NK-92 treated with Interleukin-12 subunit alpha and Interleukin-12 subunit beta, amount 100 ng/mL, for 24 hours (cell line): ENCODE results near the gene FKBP5.
A peak's percentile ranks its signal among the peaks of the same experiment; 100 is the strongest.
"Not testable (repeated sequence)": the region's sequence is repeated elsewhere in the genome, so short reads cannot be mapped to it uniquely, and the experiment has no call there.

Experiments
- DNase-seq: peaks from one replicate; lab custom pipeline; 2025; lab: John Stamatoyannopoulos, UW

The FKBP5 gene

GRCh38 chr6:35688605-35689322 is at the start of gene FKBP5:
Gene FKBP5, minus strand, starts transcription at chr6:35688915. Its CDS starts 46,091 bp downstream, at chr6:35642824.
- DNase-seq = peak; percentile 93

GRCh38 chr6:35737413-35738211 is 48.9 kb upstream of the FKBP5 start:
- no peak for DNase-seq

GRCh38 chr6:35736982-35737412 is 48.3 kb upstream of the FKBP5 start, which contains the start of gene ARMC12:
Gene ARMC12, plus strand, starts transcription at chr6:35737032. Its CDS starts 77 bp downstream, at chr6:35737109.
- DNase-seq = no peak

DNA sequence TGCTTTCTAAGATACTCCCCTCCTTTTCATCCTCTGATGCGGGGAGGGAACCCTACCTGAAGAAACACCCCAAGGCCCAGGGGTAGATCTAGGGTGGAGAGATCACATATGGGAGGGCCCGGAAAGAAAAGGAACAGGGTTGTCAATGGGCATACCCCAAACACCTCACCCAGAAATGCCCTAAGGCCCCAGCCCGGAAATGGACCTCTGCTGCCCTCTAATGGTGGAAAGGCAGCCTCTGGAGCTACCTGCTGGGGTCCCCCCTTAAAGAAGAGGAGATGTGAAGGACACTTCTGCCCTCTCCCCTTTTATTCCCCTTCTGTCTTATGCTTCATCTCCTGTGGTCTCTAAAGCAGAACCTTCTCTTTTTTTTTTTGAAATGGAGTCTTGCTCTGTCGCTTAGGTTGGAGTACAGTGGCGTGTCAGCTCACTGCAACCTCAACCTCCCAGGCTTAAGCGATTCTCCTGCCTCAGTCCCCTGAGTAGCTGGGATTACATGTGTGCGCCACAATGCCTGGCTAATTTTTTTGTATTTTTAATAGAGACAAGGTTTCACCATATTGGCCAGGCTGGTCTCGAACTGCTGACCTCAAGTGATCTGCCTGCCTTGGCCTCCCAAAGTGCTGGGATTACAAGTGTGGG is 47.7 kb upstream of the FKBP5 start:
- DNase-seq = peak; percentile 63

DNA sequence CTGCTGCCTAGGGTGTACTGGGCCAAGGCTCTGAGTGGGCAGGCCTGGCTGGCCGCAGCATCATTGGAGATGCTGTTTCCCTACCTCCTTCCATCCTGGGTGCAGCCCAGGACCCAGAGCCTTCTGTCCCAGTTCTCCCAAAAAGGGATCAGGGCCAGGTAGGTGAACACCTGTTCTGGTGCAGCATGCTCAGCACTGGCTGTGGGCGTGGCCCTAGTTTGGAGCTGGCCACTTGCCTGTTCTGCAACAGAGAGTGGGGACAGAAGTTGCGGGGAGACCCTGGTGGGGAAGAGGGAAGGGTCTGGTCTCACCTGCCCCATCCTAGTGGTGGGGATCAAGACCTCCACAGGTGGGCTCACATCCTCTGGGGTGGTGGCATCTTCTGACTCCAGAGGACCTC is 46.7 kb upstream of the FKBP5 start:
- no peak for DNase-seq

DNA sequence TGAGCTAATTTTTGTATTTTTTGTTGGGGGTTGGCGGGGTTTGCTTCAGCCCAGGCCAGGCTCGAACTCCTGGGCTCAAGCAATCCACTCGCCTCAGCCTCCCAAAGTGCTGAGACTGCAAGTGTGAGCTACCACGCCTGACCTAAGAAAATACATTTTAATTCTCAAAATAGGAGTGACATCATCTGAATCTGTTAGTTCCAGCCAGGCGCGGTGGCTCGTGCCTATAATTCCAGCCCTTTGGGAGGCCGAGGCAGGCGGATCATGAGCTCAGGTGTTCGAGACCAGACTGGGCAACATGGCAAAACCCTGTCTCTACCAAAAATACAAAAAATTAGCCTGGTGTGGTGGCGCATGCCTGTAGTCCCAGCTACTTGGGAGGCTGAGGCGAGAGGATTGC is 45.6 kb upstream of the FKBP5 start:
- DNase-seq = not testable (repeated sequence)

- DNase-seq = no peak
Observed at GRCh38 chr6:35733633-35734032, 44.9 kb upstream of the FKBP5 start.

- peak; percentile 91 for DNase-seq
Observed at GRCh38 chr6:35731736-35732532, 43.2 kb upstream of the FKBP5 start.

DNA sequence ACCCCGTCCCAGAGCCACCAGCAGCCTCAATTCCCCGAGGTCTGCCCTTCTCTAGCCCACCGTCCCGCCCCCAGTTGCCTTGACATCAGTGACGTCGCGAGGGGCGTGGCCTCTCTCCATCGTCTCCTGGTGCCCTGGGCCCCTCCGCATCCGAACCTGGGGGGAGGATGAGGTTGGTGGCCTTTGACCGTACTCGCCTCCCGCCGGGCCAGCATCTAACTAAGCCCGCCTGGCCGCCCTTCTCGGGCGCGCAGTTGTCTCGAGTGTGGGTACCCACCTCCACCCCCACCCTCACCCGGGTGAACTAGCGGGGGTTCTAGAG is 42.7 kb upstream of the FKBP5 start:
- peak; percentile 93 for DNase-seq

GRCh38 chr6:35730745-35731413 is 42.2 kb upstream of the FKBP5 start:
- no peak for DNase-seq

DNA sequence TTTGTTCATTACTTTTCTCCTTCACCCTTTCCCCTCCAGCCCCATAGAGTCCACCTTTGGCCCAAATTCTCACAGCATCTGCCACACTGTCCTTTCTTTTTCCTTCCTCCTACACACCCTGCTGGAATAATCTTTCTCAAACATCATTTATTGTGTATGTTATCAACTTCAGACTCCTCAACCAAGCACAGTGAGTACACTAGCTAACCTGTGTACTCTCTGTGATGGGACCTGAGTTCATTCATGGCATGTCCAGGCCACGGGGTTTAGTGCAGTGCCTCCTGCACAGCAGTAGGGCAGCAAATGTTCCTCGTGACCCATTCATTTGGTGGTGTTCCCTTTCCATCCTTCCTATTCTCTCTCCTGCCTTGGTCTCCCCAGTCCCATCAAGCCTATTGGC is 41.0 kb upstream of the FKBP5 start:
- no peak for DNase-seq

DNA sequence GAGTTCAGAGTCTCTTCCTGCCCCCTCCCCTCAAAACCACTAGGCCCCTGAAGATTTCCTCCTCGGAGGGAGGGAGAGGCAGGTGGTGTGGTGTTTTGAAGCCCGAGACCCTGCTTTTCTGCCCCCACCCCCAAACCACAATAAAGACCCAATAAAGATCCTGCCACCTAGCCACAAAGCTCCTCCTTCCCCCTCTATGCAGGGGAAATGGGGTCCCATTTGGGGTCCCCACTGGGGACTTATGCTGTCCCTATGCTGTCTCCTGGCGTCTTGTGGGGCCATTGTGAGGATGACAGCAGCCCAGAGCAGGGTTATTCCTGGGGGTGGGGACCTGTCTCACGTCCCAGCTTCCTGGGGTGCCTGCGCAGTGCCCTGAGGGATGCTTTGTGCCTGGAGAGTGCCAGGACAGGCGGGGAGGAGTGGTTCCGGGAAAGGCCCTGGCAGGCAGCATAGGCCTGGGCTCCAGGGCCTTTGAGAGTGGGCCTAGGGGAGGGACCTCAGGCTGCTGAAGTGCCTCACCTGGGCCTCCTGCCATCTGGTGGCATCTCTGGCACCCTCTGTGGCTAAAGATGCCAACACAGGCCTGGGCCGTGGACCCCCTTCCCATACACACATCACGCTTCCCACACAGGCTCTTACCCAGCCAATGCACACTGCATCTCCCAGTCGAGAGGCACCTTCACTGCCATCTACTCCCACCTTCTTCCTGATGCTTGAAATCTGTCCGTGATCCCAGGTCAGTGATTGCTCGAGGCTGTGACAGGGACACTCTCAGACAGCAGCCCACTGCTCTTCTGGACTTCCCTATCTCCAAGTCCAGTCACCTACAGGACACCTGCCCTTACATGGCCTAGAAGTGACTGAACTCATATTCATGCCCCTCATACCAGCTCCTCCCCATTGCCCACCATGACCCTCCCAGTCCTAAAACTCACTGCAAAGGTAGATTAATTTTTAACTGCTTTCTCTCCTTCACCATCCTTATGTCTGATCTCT is 40.3 kb upstream of the FKBP5 start:
- no peak for DNase-seq

DNA sequence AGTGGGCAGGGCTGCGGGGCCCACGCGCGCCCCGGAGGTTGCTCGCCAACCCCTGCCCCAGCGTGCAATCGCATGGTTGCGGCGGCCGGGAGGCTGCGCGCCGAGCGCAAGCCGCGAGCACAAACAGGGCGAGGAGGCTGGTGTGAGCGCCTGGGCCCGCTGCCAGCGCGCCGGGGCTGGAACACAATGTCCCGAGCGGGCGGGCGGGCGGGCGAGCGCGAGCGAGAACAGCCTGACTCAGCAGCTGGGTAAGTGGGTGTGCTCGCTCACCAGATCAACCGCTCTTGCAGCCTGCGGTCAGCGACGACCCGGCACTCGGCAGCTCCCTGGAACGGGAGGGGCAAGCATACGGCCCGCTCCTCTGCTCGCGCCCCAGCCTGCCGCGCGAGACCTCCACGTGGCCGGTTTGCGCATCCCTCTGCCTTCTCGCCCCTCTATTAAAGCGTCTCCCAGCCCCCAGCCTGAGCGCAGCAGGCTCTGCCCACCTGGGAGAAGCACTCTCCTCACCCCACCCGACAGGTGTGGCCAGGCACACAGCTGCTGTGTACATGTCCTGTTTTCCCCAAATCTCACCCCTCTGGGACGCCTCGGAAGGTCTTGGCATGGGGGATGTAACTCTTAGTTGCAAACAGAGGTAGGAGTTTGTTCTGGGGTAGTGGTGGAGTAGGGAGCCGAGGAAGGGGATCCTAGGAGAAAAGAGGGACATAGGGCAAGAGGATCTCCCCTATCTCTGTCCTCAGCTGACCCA is 39.4 kb upstream of the FKBP5 start:
- peak; percentile 90 for DNase-seq

DNA sequence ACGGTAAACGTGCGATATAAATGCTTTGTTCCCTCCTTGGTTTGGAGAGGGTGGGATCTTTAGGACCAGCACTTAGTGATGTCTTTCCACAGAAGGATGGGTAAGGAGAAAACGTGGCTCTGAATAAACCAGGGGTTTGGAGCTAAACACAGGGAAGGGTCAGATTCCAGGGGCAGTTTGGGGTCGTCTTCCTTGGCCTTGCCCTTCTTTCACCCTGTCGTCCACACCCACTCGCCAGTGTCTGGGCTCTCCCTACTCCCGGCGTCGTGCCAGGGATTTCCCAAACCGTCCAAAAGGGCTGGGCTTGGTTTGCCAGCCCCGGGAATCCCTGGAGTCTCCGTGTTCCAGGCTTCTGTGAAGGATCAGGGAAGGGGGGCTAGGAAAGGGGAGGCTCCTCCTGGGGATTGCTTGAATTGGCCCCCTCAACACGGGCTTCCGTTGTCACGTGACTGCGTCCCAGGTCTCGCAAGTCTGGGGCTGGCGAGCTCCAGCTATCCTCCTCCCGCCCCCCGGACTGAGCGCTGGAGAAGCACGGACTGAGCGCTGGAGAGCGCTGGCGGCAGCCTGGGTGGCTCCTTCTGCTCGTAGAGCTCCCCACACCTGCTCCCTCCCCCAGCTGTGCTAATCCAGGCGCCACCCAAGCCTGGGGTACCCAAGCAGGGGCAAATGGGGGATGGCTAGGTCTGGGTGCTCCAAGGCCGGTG is 38.7 kb upstream of the FKBP5 start:
- no peak for DNase-seq

- DNase-seq = no peak
Observed at GRCh38 chr6:35725721-35726438, 37.2 kb upstream of the FKBP5 start.

DNA sequence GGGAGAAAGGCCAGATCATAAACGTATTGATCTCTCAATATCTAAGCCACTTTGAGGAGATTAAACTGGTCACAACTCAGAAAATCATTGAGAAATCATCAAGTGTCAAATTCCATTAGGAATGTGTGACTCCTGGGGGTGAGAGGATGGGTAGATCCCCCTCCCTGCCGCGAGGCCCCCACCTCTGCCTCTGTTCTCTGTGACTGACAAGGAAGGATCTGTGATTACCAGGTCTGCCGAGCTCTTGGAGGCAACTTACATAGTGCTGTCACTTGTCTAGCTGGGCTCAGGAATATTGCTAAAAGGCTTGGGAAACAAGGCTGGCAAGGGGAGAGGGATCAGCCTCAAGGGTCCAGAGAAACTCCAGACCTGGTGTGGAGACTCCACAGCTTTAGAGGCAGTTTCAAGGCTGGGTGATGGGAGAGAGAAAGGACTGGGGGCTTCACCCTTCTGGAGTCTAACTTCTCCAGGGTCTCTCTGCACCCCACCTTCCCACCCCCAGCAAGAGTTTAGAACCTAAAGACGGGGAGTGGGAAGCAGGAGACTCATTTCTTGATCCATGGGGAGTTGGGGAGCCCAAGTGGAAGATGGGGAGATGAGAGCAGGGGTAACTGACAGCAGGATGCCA is 36.5 kb upstream of the FKBP5 start:
- DNase-seq = no peak

DNA sequence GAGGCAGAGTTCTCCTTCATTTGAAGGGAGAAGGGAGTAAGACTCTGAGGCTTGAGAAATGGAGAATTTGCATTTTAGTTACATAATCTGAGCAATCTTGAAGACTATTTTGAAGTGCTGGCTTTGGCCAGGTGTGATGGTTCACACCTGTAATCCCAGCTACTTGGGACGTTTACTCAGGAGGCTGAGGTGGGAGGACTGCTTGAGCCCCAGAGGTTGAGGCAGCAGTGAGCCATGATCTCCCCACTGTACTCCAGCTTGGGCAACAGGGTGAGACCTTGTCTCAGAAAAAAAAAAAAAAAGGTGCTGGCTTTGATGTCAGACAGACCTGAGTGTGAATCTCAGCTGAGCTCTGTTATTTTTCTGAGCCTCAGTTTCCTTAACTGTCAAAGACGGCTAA is 35.8 kb upstream of the FKBP5 start:
- DNase-seq = no peak

GRCh38 chr6:35724059-35724458 is 35.3 kb upstream of the FKBP5 start:
- no peak for DNase-seq
